ENCODE data around the gene CD5L.
A peak's percentile ranks its signal among the peaks of the same experiment; 100 is the strongest.

DNA sequence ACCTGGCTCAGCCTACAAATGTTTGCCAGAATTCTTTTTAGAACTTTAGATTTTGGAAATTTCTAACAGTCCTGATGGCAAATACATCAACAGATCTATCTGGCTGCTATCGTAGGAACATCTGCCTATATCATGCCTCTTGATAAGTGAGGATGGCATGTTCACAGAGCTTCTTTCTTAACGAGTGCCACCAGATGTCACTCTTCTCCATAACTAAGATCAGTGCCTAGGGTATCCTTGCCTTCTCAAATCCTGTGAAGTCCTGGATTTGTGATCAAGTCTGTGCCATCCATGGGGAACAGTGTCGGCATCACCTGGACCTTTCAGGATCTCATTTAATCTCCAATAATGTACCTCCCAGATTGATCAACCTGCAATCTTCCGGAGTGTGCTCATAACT, 36.5 kb upstream of the CD5L start:
- TF ChIP-seq, protein P1, sequence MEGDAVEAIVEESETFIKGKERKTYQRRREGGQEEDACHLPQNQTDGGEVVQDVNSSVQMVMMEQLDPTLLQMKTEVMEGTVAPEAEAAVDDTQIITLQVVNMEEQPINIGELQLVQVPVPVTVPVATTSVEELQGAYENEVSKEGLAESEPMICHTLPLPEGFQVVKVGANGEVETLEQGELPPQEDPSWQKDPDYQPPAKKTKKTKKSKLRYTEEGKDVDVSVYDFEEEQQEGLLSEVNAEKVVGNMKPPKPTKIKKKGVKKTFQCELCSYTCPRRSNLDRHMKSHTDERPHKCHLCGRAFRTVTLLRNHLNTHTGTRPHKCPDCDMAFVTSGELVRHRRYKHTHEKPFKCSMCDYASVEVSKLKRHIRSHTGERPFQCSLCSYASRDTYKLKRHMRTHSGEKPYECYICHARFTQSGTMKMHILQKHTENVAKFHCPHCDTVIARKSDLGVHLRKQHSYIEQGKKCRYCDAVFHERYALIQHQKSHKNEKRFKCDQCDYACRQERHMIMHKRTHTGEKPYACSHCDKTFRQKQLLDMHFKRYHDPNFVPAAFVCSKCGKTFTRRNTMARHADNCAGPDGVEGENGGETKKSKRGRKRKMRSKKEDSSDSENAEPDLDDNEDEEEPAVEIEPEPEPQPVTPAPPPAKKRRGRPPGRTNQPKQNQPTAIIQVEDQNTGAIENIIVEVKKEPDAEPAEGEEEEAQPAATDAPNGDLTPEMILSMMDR (IDR thresholded peaks at IDR 0.05): peak in 10 of 12 donors; percentile 33 to 56 (median 44)
- no peak for TF ChIP-seq POLR2A (IDR thresholded peaks at IDR 0.05)

Data from heart left ventricle (tissue), 13 donors.